NCI-H2227 treated with DMSO at 0.1 percent for 48 hours (cell line): ENCODE measurements around the gene SLC35B3.
"Not testable (repeated sequence)": the region's sequence is repeated elsewhere in the genome, so short reads cannot be mapped to it uniquely, and the experiment has no call there.

Experiments
- DNase-seq: peaks from one replicate; lab custom pipeline; 2025; lab: John Stamatoyannopoulos, UW

SLC35B3 gene

DNA sequence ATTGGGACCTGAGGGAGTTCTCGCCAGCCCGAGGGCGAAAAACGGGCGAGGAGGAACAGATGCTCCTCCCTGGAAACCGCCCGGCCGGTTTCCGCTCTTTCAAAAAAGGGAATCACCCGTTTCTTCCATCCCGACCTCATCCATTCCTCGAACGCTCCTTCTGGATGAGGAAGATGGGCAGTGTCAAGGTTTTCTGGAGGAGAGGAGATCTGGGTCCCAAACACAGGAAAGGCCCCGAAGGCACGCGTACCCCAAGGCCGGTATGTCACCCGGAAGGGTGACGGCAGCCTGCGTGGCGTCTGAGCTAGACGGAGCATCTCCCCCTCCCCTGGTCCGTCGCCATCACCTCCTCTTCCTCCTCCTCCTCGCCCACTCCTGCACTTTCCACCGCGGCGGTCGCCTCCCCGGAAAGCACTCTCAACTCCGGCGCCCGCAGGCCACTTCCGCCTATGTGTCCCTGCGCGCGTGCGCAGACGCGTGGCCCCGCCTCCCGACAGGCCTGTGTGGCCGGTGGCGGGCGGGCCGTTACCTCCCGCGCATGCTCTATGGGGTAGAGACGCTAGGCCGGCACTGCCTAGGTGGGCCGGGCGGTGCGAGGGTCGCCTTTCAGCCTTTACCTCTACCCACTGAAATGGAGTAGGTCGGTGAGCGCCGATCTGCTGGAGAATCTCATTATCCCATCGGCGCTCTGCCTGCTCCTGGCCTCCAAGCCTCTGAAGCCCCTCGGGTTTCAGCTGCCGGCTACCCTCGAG lies at the start of gene SLC35B3:
Gene SLC35B3, minus strand, starts transcription at position 453 of the 752 bp plus-strand sequence.
- DNase-seq, result peak; percentile 95

DNA sequence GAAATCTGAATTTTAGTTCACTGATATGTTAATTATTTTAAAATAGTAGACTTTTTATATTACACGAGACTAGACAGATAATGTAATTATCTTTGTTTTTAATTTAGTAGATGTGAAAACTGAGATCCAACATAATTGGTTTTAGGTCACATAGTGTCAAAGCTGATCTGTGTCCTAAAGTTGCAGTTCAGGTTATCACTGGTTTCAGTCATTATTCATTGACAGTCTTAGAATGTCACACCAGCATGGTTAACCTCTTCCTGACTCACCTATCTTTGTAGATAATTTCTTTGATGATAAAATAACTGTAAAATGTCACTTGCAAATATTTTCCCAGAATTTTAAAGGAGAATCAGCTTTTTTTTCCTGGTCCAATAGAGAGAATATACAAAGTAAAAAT lies 48.3 kb upstream of the SLC35B3 start:
- DNase-seq, result no peak

DNA sequence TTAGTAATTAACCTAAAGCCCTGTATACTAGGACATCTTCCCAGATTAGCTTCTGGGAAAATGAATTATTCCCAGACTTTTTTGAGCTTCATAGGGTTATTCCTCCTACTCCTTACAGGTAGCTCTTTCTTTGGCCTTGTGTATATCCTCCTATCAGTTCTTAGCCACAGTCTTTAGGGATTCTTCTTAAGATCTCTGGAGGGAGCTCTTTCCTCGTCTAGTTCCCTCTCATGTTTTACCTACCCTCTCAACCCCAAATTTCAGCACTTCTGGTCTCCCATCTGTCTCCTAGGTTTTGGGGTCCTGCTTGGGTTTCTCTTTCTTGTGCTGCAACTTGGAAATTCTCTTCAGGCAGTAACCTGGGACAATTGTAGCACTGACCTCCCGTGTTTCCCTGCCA lies 46.4 kb upstream of the SLC35B3 start:
- no peak for DNase-seq

DNA sequence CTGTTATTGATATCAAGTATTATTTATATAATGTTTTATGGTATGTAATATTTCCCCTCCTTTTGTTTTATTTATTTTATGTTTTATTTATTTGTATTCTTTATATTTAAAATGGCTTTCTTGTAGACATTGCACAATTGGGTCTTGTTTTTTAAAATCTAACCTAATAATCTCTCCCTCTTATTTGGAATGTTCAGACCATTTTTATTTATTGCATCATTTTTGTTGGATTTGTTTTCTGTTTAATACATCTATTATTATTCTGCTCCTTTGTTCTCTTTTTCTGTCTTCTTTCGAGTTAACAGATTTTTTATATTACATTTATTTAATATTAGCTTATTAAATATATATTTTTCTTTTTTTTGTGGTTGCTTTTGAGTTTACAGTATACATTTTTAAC lies 43.1 kb upstream of the SLC35B3 start:
- no peak for DNase-seq

GRCh38 chr6:8476656-8477055 lies 41.3 kb upstream of the SLC35B3 start:
- no peak for DNase-seq

DNA sequence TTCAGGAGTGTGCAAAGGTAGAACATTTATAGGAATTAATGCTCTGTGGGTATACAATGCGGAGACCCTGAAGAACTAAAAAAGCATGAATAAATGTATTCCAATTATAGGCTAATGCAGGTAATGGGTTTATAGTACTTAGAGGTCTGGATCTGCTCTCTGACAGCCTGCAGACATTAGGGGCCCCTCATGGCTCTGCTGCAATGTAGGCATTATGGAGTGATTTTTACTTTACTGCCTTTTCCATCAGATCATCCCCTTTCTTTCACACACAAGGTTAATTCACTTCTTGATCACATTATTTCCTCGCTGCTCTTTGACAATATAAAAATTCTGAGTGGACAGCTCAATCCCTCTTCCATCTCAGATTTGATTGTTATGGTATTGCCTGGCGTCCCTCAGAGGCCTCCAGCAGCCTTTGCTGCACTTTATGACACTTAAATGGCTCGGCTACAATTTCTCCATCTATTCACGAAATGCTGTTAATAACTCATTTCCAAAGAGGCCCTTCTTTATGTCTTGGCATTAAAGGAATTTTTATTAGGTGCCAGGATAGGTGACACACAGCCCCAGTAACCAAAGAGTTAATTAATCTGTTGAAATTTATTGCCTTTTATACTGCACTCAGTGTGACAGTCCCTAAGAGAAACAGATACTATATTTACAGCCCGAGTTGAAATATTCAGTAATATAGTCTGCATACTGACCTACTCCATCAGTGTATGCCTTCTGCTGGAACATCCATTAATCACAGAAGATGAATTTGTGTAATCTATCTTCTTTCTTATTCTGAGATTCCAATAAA lies 33.4 kb upstream of the SLC35B3 start:
- peak; percentile 37 for DNase-seq

DNA sequence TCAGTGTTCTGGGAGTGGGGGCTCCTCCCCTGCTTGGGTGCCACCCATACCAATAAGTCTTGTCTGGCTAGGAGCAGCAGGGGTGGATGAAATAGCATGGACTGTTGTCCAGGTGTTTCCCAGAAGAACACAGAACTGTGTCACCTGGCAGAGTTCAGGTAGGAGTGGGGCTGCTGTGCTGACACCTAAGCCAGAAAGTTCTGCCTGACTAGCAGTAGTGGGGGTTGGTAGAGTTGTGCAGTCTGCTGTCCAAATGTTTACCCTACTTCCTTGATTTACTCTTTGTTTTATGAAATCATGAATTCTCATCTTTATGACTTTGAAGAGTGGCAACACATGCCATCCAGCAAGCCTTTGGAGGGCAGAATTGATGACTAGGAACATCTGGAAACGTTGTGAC lies 27.3 kb upstream of the SLC35B3 start:
- no peak for DNase-seq

- no peak for DNase-seq
Observed at GRCh38 chr6:8462169-8462568, 26.8 kb upstream of the SLC35B3 start.

- DNase-seq, result no peak
Observed at GRCh38 chr6:8446391-8446790, 11.0 kb upstream of the SLC35B3 start.

DNA sequence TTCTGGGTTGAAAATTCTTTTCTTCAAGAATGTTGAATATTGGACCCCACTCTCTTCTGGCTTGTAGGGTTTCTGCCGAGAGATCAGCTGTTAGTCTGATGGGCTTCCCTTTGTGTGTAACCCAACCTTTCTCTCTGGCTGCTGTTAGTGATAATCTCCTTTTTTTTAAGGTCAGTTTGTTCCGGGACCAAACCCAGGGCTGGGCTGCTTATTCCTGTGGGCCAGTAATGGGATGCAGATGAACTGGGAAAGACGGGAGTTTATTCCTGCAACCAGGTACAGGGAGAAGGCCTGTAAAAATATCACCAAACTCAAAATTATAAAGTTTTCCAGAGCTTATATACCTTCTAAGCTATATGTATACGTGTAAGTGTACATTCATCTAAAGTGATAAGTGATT lies 10.6 kb upstream of the SLC35B3 start:
- not testable (repeated sequence) for DNase-seq

DNA sequence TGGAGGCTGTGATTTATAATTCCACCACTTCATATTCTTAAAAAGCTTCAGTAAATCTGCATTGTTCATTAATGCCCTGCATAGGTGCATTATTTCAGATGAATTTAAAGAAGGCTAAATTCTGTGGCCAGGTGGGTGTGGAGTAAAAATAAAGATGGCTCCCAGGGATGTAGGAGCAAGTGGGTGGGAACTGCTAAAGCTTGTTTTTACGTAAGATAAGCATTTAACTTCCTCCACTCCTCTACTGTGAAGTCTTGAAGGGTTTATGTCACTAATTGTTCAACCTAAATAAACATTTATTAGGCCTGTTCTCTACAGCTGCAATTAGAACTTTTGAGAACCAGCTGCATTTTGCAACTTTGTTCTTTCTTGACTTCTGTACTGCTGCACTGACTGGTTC lies 6.8 kb upstream of the SLC35B3 start:
- no peak for DNase-seq

- DNase-seq, result no peak
Observed at GRCh38 chr6:8441452-8441851, 6.1 kb upstream of the SLC35B3 start.

- DNase-seq, result no peak
Observed at GRCh38 chr6:8439601-8440268, 4.4 kb upstream of the SLC35B3 start.

- no peak for DNase-seq
Observed at GRCh38 chr6:8437813-8438212, 2.5 kb upstream of the SLC35B3 start.

GRCh38 chr6:8436966-8437365 lies 1.6 kb upstream of the SLC35B3 start:
- no peak for DNase-seq

DNA sequence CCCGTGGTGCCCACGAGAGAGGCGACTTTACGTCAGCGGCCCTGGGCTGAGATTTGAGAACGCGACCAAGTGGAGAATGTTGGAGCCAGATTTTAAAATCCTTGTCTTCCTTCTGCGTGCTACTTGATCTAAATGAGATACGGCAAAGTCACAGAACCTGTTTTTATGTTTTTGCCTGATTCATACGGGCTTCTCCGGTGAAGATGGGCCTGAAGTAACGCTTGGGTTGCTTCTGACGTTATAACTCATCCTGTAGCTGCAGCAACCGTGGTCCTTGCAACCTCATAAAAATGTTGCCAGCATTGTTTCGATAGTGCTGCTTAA lies 462 bp upstream of the SLC35B3 start:
- no peak for DNase-seq

DNA sequence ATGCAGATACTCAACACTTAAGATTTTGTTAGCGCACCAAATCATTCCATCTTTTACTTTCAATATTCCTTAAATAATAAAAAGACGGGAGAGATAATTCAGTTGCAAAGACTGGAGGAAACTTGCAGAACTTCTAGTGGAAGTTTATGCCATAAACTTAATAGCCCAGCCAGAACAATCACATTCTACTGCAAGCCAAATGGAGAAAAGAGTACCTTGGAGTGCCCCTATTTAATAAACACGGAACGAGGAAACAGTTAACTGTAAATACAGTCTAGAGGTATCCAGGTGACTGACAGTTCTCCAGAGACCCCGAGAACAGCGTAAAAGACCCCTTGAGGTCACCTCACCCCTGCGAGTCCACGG lies 635 bp downstream of the SLC35B3 start:
- DNase-seq, result peak; percentile 61

GRCh38 chr6:8432614-8433013 lies 2.7 kb downstream of the SLC35B3 start:
- DNase-seq, result no peak

DNA sequence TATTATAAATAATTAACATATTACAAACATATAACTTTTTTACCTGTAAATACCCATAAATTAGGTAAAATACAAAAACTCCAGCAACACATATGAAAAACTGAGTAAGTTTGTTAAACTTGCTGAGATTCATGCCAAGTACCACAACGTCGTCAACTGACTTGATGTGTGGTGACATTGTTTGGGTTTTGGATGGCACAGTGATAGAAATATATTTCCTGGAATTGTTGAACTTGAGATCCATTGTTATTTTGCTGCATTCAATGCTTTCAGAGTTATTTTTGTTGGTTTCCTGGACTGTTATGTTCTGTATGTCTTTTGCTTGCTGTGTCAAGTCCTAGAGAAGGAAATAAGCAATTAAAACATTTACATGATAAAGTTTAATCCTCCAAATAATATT lies 5.5 kb downstream of the SLC35B3 start:
- DNase-seq, result no peak

- not testable (repeated sequence) for DNase-seq
Observed at GRCh38 chr6:8426544-8426943, 8.8 kb downstream of the SLC35B3 start.

GRCh38 chr6:8420031-8420588 lies 15.2 kb downstream of the SLC35B3 start:
- no peak for DNase-seq

DNA sequence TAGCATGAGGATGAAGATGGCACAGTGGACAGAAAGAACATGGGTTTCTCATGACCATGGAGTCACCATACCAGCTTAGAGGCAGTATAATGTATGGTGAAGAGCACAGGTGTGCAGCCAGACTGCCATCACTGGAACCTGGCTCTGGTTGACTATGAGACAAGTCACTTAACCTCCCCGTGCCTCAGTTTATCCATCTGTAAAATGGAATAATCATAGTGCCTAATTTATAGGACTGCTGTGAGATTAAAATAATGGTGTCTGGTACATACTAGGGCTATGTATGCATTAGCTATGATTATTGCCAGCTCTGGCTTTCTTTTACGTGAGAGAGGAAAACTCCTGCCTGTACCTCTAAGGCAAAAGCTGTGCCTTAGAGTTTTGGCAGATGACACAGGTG lies 19.4 kb downstream of the SLC35B3 start:
- DNase-seq, result no peak

GRCh38 chr6:8415280-8415679 lies 20.1 kb downstream of the SLC35B3 start:
- DNase-seq, result no peak
